OCI-LY1 (cell line): Measurements from ENCODE around the gene MCF2L.

Source experiments
- H2AFZ ChIP-seq: fragments of 200-600 bp; sonication (generic), shearing (Covaris generic); 2 replicates; pipeline ENCODE4 v1.6.0; 2014; ENCODE audit warnings: antibody characterized with exemption, mild to moderate bottlenecking, low read length
- H3F3A ChIP-seq: fragments of 200-600 bp; sonication (generic), shearing (Covaris generic); 2 replicates; pipeline ENCODE4 v1.6.0; 2014; ENCODE audit warnings: mild to moderate bottlenecking, antibody characterized with exemption, low read length, moderate library complexity; ENCODE audit not compliant: insufficient read depth
- H3K27ac ChIP-seq: fragments of 200-600 bp; sonication (generic); 2 replicates; pipeline ENCODE4 v1.5.1; 2014; ENCODE audit warnings: low read length, mixed run types, mild to moderate bottlenecking, low read depth; ENCODE audit not compliant: poor library complexity, severe bottlenecking
- H3K27me3 ChIP-seq: fragments of 200-600 bp; sonication (generic); 2 replicates; pipeline ENCODE4 v1.6.0; 2014; ENCODE audit warnings: antibody characterized with exemption, mild to moderate bottlenecking, low read length, moderate library complexity; ENCODE audit not compliant: insufficient read depth
- H3K36me3 ChIP-seq: fragments of 200-600 bp; sonication (generic); 2 replicates; pipeline ENCODE4 v1.6.1; 2014; ENCODE audit warnings: mild to moderate bottlenecking, antibody characterized with exemption, low read length, moderate library complexity, mixed read lengths; ENCODE audit not compliant: insufficient read depth
- H3K4me1 ChIP-seq: fragments of 200-600 bp; sonication (generic); 2 replicates; pipeline ENCODE4 v1.5.1; 2014; ENCODE audit warnings: mild to moderate bottlenecking, low read length, moderate library complexity; ENCODE audit not compliant: insufficient read depth, severe bottlenecking
- H3K4me2 ChIP-seq: fragments of 200-600 bp; sonication (generic), shearing (Covaris generic); 2 replicates; pipeline ENCODE4 v1.6.1; 2014; ENCODE audit warnings: low read length
- H3K4me3 ChIP-seq: fragments of 200-600 bp; sonication (generic); 2 replicates; pipeline ENCODE4 v1.5.1; 2014; ENCODE audit warnings: low read length, low read depth, mild to moderate bottlenecking, mixed read lengths; ENCODE audit not compliant: poor library complexity, severe bottlenecking
- H3K79me2 ChIP-seq: fragments of 200-600 bp; shearing (Covaris generic); 2 replicates; pipeline ENCODE4 v1.6.1; 2016; ENCODE audit warnings: mixed run types, low read length, mixed read lengths; ENCODE audit not compliant: insufficient read depth
- H3K9ac ChIP-seq: fragments of 200-600 bp; sonication (generic), shearing (Covaris generic); 2 replicates; pipeline ENCODE4 v1.6.1; 2014; ENCODE audit warnings: mild to moderate bottlenecking, low read length, mixed read lengths
- H3K9me2 ChIP-seq: fragments of 200-600 bp; sonication (generic), shearing (Covaris generic); 2 replicates; pipeline ENCODE4 v1.6.1; 2014; ENCODE audit warnings: low read depth, mild to moderate bottlenecking, low read length, mixed read lengths
- H3K9me3 ChIP-seq: fragments of 200-600 bp; shearing (Covaris generic); 2 replicates; pipeline ENCODE4 v1.6.1; 2014; ENCODE audit warnings: low read length, mixed read lengths
- H4K20me1 ChIP-seq: fragments of 200-600 bp; sonication (generic), shearing (Covaris generic); 2 replicates; pipeline ENCODE4 v1.6.0; 2016; ENCODE audit warnings: mild to moderate bottlenecking, low read length; ENCODE audit not compliant: insufficient read depth
- EZH2 ChIP-seq: fragments of 200-600 bp; sonication (generic), shearing (Covaris generic); IDR thresholded peaks from 2 replicates; pipeline ENCODE4 v1.8.0; 2017; ENCODE audit warnings: borderline replicate concordance, mixed run types, mild to moderate bottlenecking, antibody characterized with exemption, low read length, moderate library complexity, mixed read lengths
- TF ChIP-seq, protein P1 (sequence below): fragments of 200-600 bp; sonication (generic), shearing (Covaris generic); IDR thresholded peaks from 2 replicates; pipeline ENCODE4 v1.5.1; 2017; ENCODE audit warnings: mild to moderate bottlenecking, antibody characterized with exemption, low read length, moderate library complexity, mixed read lengths

Gene MCF2L

DNA sequence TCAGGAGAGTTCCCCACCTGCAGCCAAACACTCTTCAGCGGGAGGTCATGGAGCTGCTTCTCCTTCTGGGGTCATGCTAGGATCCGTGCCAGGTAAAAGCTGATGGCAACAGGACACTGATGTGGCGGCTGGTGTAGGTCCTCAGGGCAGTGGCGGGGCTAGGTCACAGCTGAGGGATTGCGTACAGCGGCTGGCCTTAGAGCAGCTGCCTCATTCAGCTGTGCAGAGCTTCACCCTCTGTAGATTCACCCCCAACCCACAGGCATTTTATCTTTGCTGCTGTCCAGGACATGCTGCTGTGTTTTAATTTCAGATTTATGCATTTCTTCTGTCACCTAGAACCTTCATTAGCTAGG lies 2.3 kb downstream of the MCF2L start:
- no peak overlapping the region for H3K9ac ChIP-seq
- H3K9me3 ChIP-seq, result no peaks in the 10 kb centered on the region
- no peak overlapping the region for H3K27ac ChIP-seq
- H3K79me2 ChIP-seq, result no peaks in the 10 kb centered on the region
- no peaks in the 10 kb centered on the region for H3K36me3 ChIP-seq
- H3F3A ChIP-seq, result no peaks in the 10 kb centered on the region
- H3K4me3 ChIP-seq, result no peak overlapping the region
- no peaks in the 10 kb centered on the region for H4K20me1 ChIP-seq
- H3K4me2 ChIP-seq, result no peak overlapping the region
- no peak overlapping the region for H2AFZ ChIP-seq
- TF ChIP-seq, protein P1, sequence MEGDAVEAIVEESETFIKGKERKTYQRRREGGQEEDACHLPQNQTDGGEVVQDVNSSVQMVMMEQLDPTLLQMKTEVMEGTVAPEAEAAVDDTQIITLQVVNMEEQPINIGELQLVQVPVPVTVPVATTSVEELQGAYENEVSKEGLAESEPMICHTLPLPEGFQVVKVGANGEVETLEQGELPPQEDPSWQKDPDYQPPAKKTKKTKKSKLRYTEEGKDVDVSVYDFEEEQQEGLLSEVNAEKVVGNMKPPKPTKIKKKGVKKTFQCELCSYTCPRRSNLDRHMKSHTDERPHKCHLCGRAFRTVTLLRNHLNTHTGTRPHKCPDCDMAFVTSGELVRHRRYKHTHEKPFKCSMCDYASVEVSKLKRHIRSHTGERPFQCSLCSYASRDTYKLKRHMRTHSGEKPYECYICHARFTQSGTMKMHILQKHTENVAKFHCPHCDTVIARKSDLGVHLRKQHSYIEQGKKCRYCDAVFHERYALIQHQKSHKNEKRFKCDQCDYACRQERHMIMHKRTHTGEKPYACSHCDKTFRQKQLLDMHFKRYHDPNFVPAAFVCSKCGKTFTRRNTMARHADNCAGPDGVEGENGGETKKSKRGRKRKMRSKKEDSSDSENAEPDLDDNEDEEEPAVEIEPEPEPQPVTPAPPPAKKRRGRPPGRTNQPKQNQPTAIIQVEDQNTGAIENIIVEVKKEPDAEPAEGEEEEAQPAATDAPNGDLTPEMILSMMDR, result no peak
- TF ChIP-seq EZH2, result no peak
- H3K27me3 ChIP-seq, result no peaks in the 10 kb centered on the region; the same call in 1 of the 2 replicates
- H3K4me1 ChIP-seq, result peaks cover 17% of the 10 kb centered on the region
- H3K9me2 ChIP-seq, result no peaks in the 10 kb centered on the region

- Histone ChIP-seq H3K9ac (no peak overlapping the region), H3K36me3 (no peaks in the 10 kb centered on the region), H3K27me3 (no peaks in the 10 kb centered on the region; the same call in 1 of the 2 replicates), H3K27ac (no peak overlapping the region), H3K9me3 (no peaks in the 10 kb centered on the region), H3F3A (no peaks in the 10 kb centered on the region), H3K9me2 (no peaks in the 10 kb centered on the region), H3K4me2 (no peak overlapping the region), H3K79me2 (no peaks in the 10 kb centered on the region), H4K20me1 (no peaks in the 10 kb centered on the region), H2AFZ (no peak overlapping the region), H3K4me1 (peaks cover 17% of the 10 kb centered on the region), H3K4me3 (no peak overlapping the region)
- TF ChIP-seq, protein P1, result no peak
- no peak for TF ChIP-seq EZH2
Observed at GRCh38 chr13:112972258-112972657, 3.2 kb downstream of the MCF2L start.

DNA sequence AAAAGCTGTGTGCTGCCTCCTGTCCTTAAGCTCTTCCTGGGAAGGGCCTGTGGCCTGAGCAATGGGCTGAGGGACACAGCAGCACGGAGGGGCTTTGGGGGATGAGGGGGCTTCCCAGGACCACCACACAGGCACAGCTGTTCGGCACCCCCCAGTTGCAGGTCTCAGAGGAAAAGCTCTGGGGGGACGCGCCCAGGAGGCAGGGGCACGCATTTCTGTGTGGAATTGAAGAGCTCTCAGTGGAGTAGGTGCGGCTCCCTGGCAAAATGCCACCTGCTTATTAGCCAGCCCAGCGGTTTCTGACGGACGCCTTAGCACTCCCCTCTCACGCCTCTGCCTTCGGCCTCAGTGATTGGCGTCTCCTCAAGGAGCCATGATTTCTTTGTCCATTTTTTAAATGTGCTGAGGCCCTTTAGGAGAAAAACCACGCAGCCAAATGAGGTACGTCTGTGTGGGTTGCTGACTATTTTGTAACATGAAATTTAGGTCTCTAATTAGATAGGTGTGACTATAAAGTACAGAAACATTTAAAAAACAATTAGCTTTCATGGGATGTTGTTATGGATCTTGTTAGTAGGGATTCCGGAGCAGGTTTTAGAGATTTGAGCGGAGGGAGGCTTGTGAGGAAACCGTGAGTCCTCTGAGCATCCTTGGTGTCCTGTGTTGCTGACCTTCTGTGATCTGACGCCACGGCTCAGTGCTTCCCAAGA lies 4.0 kb downstream of the MCF2L start:
- Histone ChIP-seq H3K4me1 (peaks cover 15% of the 10 kb centered on the region), H3K79me2 (no peaks in the 10 kb centered on the region), H4K20me1 (no peaks in the 10 kb centered on the region), H2AFZ (no peak overlapping the region), H3K9ac (no peak overlapping the region), H3K27me3 (no peaks in the 10 kb centered on the region; the same call in 1 of the 2 replicates), H3K4me2 (no peak overlapping the region), H3K36me3 (no peaks in the 10 kb centered on the region), H3K9me2 (no peaks in the 10 kb centered on the region), H3K9me3 (no peaks in the 10 kb centered on the region), H3K27ac (no peak overlapping the region), H3K4me3 (no peak overlapping the region), H3F3A (no peaks in the 10 kb centered on the region)
- TF ChIP-seq EZH2, result no peak
- TF ChIP-seq, protein P1, result no peak
